MM.1S (cell line): ENCODE results near the gene HRG.

Source experiments
- CTCF ChIP-seq: fragments of 300-600 bp; sonication (generic); IDR thresholded peaks from 2 replicates; pipeline ENCODE4 v1.5.1; 2016; ENCODE audit warnings: antibody characterized with exemption, low read length, mixed read lengths
- EZH2 ChIP-seq: fragments of 300-600 bp; sonication (generic); optimal IDR thresholded peaks from 2 replicates; pipeline ENCODE3; 2017; ENCODE audit warnings: low read depth, mild to moderate bottlenecking, antibody characterized with exemption, low read length, mixed read lengths
- EZH2phosphoT487 ChIP-seq: fragments of 300-600 bp; sonication (generic); IDR thresholded peaks from 2 replicates; pipeline ENCODE4 v1.6.1; 2018; ENCODE audit warnings: antibody characterized with exemption, low read length

- TF ChIP-seq CTCF (no peak), EZH2 (no peak), EZH2phosphoT487 (no peak)
These were observed 25.4 kb upstream of the HRG start for GRCh38 chr3:186640473-186640818.
